Kidney glomerular epithelial cell (primary cell): ENCODE measurements around the gene CAPN11.
"Not testable (repeated sequence)": the region's sequence is repeated elsewhere in the genome, so short reads cannot be mapped to it uniquely, and the experiment has no call there.

Experiments used
- DNase-seq: peaks from one replicate; lab custom pipeline; 2025; lab: John Stamatoyannopoulos, UW

The CAPN11 gene

DNA sequence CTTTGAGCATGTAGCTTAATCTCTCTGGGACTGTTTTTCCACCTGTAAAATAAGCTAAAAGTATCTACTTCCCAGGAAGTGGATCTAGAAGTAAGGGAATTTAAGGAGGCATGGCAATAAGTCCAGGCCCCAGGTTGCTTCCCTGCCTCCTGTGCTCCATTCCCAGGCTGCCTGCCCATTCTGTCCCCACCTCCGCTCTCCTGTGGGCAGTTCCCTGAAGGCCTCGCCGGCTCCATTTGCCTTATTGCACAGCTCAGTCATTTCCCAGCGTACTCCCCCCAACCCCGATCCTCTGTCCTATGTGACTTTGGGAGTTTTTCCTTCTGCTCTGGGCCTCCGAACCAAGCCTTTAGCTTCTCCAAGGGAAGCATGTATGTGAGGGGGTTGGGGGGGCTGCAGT, 69.4 kb downstream of the CAPN11 start:
- no peak for DNase-seq

DNA sequence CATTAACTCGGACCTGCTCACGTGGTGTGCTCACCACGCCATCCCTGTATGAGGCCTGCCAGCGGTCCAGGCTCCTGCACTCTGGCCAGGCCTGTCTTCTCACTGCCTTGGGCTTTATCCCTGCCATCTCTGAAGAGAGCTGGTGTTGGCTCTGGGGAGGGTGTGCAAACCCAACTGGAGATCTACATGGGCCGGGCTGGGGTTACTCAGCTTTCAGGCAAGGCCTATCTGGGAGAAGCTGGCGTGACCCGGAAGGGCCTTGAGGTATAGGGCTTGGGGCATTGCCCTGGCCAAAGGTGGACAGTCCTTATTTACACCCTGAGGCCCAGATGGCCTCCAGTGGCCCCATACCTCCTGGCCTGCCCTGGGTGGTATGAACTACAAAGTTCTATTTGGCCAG, 69.8 kb downstream of the CAPN11 start:
- DNase-seq, result no peak

DNA sequence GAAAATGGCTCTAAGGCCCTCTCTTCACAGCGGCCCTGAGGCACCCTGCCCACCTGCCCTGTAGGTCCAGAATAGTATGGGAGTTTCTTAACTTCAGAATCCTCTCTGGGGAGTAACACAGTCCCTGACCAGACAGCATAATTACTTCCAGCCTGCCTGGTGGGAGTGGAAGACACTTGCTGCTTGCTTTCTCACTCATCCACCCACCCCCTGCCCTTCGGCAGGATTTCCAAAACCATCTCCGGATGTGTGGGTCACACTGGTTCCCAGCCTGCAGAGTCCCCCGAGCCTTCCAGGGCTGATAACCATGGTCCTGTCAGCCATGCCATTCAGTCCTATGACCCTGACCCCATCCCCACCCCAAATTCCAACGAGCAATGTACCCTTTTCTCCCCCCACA, 70.2 kb downstream of the CAPN11 start:
- no peak for DNase-seq

DNA sequence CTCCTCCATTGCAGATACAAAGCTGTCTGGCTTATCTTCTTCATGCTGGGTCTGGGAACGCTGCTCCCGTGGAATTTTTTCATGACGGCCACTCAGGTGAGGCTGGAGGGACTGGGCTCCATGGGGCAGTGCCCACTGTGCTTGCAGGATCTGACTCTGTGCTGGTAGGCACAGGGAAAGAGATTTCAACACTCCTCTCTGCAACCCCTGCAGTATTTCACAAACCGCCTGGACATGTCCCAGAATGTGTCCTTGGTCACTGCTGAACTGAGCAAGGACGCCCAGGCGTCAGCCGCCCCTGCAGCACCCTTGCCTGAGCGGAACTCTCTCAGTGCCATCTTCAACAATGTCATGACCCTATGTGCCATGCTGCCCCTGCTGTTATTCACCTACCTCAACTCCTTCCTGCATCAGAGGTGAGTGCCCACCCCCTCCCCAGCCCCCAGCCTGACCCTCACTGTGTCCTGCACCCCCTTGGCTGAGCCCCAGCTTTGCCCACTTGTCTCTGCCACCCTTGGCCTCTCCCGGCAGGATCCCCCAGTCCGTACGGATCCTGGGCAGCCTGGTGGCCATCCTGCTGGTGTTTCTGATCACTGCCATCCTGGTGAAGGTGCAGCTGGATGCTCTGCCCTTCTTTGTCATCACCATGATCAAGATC, 70.9 kb downstream of the CAPN11 start:
- DNase-seq, result no peak

DNA sequence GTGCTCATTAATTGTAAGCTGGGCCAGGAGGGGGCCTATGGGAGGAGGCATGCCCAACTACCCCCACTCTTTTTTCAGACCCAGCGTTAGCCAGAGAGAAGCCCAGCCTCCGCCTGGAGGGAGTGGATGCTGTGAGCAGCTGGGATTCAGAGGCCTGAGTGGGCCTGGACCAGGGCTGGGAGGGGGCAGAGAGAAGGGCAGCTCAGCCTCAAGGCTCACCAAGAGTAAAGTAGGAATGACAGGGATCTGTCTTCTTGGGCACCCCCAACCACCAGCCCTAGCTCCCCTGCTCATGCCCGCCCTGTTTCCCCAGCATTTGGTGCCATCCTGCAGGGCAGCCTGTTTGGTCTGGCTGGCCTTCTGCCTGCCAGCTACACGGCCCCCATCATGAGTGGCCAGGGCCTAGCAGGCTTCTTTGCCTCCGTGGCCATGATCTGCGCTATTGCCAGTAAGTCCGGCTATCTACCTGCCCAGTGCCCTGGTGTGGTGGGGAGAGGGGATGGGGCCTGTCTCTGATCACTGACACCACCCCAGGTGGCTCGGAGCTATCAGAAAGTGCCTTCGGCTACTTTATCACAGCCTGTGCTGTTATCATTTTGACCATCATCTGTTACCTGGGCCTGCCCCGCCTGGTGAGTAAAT, 71.5 kb downstream of the CAPN11 start:
- no peak for DNase-seq

DNA sequence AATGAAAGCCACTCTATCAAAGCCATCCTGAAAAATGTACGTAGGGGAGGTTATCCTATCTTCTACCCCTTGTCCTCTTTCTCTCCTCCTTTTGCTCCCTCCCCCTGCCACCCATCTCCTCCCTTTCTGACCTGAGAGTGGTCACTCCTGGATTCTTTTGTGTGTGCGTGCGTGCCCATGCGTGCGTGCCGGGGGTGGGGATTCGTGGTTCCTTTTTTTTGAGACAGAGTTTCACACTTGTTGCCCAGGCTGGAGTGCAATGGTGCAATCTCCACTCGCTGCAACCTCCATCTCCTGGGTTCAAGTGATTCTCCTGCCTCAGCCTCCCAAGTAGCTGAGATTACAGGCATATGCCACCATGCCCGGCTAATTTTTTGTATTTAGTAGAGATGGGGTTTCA, 72.8 kb downstream of the CAPN11 start:
- DNase-seq, result not testable (repeated sequence)

DNA sequence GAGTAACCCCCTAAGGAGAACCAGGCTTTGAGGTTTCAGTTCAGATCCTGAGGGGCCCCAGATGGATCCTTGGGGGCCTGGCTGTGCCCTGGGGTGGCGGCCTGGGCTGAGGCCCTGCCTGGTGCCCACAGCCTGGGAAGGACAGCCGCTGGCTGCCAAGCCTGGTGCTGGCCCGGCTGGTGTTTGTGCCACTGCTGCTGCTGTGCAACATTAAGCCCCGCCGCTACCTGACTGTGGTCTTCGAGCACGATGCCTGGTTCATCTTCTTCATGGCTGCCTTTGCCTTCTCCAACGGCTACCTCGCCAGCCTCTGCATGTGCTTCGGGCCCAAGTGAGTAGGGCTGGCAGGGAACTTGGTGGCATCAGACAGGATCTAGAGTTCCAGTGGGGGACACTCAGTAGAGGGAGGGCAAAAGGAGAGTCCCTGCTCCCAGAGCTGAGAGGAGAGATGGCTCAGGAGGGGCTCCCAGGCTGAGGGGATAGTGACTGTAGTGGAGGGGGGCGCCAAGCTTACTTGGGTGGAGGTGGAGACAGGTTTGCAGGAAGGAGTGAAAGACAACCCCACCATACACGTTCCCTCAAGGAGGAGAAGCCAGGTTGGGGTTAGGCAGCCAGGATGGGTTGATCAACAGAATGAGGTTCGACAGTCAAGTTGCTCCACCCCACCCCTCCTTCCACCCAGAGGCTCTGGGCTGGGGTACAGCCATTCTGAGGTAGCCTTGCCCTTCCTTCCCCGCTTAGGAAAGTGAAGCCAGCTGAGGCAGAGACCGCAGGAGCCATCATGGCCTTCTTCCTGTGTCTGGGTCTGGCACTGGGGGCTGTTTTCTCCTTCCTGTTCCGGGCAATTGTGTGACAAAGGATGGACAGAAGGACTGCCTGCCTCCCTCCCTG, 74.3 kb downstream of the CAPN11 start:
- no peak for DNase-seq

DNA sequence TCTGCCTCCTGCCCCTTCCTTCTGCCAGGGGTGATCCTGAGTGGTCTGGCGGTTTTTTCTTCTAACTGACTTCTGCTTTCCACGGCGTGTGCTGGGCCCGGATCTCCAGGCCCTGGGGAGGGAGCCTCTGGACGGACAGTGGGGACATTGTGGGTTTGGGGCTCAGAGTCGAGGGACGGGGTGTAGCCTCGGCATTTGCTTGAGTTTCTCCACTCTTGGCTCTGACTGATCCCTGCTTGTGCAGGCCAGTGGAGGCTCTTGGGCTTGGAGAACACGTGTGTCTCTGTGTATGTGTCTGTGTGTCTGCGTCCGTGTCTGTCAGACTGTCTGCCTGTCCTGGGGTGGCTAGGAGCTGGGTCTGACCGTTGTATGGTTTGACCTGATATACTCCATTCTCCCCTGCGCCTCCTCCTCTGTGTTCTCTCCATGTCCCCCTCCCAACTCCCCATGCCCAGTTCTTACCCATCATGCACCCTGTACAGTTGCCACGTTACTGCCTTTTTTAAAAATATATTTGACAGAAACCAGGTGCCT, 75.0 kb downstream of the CAPN11 start:
- no peak for DNase-seq
